Measurements from ENCODE around the gene STARD7.

STARD7 gene

DNA sequence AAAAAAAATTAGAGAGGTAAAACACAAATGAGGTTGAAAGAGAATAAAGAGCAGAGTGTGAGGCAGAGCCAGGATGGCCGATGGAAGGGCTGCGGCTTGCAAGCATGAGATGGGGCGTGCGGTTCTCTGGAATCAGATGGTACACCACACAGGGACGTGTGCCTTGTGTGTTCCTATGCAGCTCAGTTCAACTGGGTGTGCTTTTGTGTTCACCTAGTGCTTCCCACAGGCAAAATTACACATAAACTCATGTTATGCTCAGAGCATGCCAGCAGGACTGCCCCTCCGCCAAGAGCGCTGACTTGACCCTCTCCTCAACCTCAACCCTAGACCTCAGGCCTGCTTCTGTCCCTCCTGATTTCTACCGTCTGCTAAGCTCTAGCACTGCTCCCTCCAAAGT, 24.4 kb downstream of the STARD7 start:
- no peaks in the 10 kb centered on the region for H3K9me3 ChIP-seq (ENCODE audit: control insufficient read depth, low read length)
- no peak overlapping the region for H3K27ac ChIP-seq (ENCODE audit: insufficient read depth, low read length, poor library complexity, severe bottlenecking)
- no peak overlapping the region for H3K4me3 ChIP-seq (ENCODE audit: insufficient read depth, low read depth, low read length, poor library complexity, severe bottlenecking)
- peaks cover 34% of the 10 kb centered on the region for H3K36me3 ChIP-seq (ENCODE audit: control insufficient read depth, insufficient read depth, low read length)
- H3K27me3 ChIP-seq (replicated peaks; ENCODE audit: control insufficient read depth, insufficient read depth, low read length, poor library complexity, severe bottlenecking) = no peaks in the 10 kb centered on the region
- no peaks in the 10 kb centered on the region for H3K4me1 ChIP-seq (ENCODE audit: control insufficient read depth, insufficient read depth, low read length, poor library complexity, severe bottlenecking)
- DNase-seq = no peak

DNA sequence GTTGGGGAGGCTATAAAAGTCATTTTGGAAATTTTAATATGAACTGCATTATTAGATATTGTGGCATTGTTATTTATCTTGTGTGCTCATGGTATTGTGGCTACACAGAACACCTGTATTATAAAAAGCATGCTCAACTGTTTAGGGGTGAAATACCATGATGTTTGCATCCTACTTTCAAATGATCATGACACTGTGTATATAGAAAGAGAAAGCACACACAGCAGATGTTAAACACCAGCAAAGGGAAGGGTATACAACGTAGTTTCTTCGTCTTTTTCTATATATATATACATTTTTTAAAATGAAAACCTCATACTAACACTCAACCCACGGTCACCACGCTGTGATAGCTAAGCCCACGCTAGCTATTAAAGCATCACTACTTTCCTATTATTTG, 27.1 kb downstream of the STARD7 start:
- Histone ChIP-seq H3K9me3 (ENCODE audit: control insufficient read depth, low read length) (no peaks in the 10 kb centered on the region), H3K36me3 (ENCODE audit: control insufficient read depth, insufficient read depth, low read length) (peaks cover 17% of the 10 kb centered on the region), H3K4me3 (ENCODE audit: insufficient read depth, low read depth, low read length, poor library complexity, severe bottlenecking) (no peak overlapping the region), H3K27me3 (replicated peaks; ENCODE audit: control insufficient read depth, insufficient read depth, low read length, poor library complexity, severe bottlenecking) (no peaks in the 10 kb centered on the region), H3K4me1 (ENCODE audit: control insufficient read depth, insufficient read depth, low read length, poor library complexity, severe bottlenecking) (no peaks in the 10 kb centered on the region), H3K27ac (ENCODE audit: insufficient read depth, low read length, poor library complexity, severe bottlenecking) (no peak overlapping the region)
- DNase-seq = no peak

DNA sequence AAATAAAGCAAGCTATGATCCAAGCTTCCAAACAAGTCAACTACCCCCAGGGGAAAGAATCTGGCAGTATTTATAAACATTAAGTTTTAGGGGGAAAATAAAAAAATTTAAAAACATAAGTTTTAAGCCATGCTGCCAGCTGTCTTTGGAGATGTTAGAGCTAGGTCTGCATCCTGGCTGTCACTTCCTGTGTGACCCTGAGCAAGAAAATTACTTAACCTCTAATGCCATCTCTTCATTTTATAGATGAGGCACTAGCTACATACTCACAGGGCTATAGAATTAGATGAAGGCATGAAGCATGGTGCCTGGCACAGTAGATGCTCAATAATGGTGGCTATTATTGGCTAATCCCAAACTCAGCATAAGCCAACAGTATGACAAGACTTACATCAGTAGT, 28.1 kb downstream of the STARD7 start:
- DNase-seq = no peak
- H3K9me3 ChIP-seq (ENCODE audit: control insufficient read depth, low read length) = no peaks in the 10 kb centered on the region
- H3K27ac ChIP-seq (ENCODE audit: insufficient read depth, low read length, poor library complexity, severe bottlenecking) = no peak overlapping the region
- H3K4me3 ChIP-seq (ENCODE audit: insufficient read depth, low read depth, low read length, poor library complexity, severe bottlenecking) = no peak overlapping the region
- no peaks in the 10 kb centered on the region for H3K27me3 ChIP-seq (replicated peaks; ENCODE audit: control insufficient read depth, insufficient read depth, low read length, poor library complexity, severe bottlenecking)
- H3K36me3 ChIP-seq (ENCODE audit: control insufficient read depth, insufficient read depth, low read length) = peaks cover 9% of the 10 kb centered on the region
- H3K4me1 ChIP-seq (ENCODE audit: control insufficient read depth, insufficient read depth, low read length, poor library complexity, severe bottlenecking) = no peaks in the 10 kb centered on the region

DNA sequence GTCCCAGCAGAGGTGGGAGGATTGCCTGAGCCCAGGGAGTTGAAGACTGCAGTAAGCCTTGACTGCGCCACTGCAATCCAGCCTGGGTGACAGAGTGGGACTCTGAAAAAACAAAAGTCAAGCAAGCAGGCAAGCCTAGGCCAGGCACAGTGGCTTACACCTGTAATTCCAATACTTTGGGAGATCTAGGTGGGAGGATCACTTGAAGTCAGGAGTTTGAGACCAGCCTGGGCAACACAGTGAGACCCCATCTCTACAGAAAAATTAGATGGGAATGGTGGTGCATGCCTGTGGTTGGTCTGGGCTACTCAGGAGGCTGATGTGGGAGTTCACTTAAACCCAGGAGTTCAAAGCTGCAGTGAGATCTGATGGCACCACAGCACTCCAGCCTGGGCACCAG, 28.6 kb downstream of the STARD7 start:
- Histone ChIP-seq H3K4me1 (ENCODE audit: control insufficient read depth, insufficient read depth, low read length, poor library complexity, severe bottlenecking) (no peaks in the 10 kb centered on the region), H3K27me3 (replicated peaks; ENCODE audit: control insufficient read depth, insufficient read depth, low read length, poor library complexity, severe bottlenecking) (no peaks in the 10 kb centered on the region), H3K9me3 (ENCODE audit: control insufficient read depth, low read length) (no peaks in the 10 kb centered on the region), H3K4me3 (ENCODE audit: insufficient read depth, low read depth, low read length, poor library complexity, severe bottlenecking) (no peak overlapping the region), H3K36me3 (ENCODE audit: control insufficient read depth, insufficient read depth, low read length) (peaks cover 3% of the 10 kb centered on the region), H3K27ac (ENCODE audit: insufficient read depth, low read length, poor library complexity, severe bottlenecking) (no peak overlapping the region)
- no peak for DNase-seq

DNA sequence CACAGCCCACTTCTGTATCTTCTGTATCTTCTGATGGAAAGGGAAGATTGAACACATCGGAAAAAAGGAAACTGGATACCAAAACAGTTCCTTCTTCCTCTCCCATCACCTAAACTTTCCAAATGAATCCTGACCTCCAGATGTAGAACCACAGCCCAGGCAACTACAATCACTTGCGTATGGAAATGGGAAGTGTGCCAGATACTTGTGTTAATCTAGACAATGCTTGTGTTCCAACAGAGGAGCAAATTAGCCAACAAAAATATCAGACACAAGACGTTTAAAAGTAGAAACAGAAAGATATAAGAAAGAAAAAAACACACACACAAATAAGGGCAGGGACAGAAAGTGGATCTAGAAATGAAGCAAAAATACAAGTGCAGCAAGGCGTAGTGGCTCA, 32.0 kb downstream of the STARD7 start:
- H3K4me3 ChIP-seq (ENCODE audit: insufficient read depth, low read depth, low read length, poor library complexity, severe bottlenecking) = no peak overlapping the region
- no peaks in the 10 kb centered on the region for H3K36me3 ChIP-seq (ENCODE audit: control insufficient read depth, insufficient read depth, low read length)
- H3K27ac ChIP-seq (ENCODE audit: insufficient read depth, low read length, poor library complexity, severe bottlenecking) = no peak overlapping the region
- no peak for DNase-seq
- no peaks in the 10 kb centered on the region for H3K27me3 ChIP-seq (replicated peaks; ENCODE audit: control insufficient read depth, insufficient read depth, low read length, poor library complexity, severe bottlenecking)
- no peaks in the 10 kb centered on the region for H3K9me3 ChIP-seq (ENCODE audit: control insufficient read depth, low read length)
- no peaks in the 10 kb centered on the region for H3K4me1 ChIP-seq (ENCODE audit: control insufficient read depth, insufficient read depth, low read length, poor library complexity, severe bottlenecking)

DNA sequence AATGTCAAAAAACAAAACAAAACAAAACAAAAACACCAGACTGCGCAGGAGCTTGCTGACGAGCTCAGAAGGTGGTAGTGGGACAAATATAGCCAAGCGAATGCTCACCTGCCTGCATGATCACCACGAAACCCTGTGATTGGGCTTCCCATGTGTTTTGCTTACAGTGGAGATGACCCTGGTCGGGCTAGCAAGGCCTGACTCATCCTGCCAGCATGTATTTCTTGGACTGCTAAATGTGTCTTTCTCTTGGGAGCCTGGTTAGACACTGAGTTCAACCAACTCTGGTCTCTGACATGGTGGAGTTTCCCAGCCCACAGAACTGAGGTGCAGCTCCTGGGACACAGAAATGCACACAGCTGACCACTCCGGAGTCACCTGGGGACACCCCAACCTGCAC, 32.7 kb downstream of the STARD7 start:
- Histone ChIP-seq H3K4me3 (ENCODE audit: insufficient read depth, low read depth, low read length, poor library complexity, severe bottlenecking) (no peak overlapping the region), H3K36me3 (ENCODE audit: control insufficient read depth, insufficient read depth, low read length) (no peaks in the 10 kb centered on the region), H3K27ac (ENCODE audit: insufficient read depth, low read length, poor library complexity, severe bottlenecking) (no peak overlapping the region), H3K9me3 (ENCODE audit: control insufficient read depth, low read length) (no peaks in the 10 kb centered on the region), H3K27me3 (replicated peaks; ENCODE audit: control insufficient read depth, insufficient read depth, low read length, poor library complexity, severe bottlenecking) (no peaks in the 10 kb centered on the region), H3K4me1 (ENCODE audit: control insufficient read depth, insufficient read depth, low read length, poor library complexity, severe bottlenecking) (no peaks in the 10 kb centered on the region)
- no peak for DNase-seq

DNA sequence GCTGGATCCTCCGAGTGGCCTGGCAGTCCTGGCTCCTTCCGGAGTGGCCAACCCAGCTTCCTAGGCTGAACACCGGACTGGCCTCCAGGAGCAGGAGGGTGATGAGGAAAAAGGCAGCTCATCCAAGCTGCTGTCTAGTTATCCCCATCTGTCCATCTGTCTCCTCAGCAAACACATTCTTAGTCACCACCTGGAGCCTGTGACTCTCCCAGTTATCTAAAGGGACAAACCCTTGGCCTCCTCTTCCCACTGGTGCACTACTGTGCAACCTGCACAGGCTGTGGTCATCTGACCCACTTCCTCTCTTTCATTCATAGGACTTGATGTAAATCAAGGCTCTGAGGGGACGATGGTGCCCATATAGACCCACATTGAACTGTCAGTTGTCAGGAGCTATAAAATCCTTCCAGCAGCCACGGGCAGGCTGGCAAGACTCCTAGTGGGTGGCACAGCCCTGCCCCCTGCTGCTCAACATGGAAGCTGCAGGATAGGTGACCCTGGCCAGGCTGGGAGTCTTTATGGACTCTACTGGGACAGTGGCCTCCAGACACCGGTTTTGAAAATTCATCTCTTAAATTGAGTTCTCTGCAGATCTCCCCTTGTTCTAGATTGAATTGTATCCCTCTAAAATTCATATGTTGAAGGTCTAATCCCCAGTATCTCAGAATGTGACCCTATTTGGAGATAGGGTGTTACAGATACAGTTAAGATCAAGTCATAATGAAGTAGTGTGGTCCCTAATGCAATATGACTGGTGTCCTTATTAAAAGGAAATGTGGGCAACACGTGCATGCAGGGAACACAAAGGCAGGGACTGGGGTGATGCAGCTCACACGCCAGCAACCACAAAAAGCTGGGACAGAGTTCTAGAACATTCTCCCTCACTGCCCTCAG, 34.1 kb downstream of the STARD7 start:
- H3K36me3 ChIP-seq (ENCODE audit: control insufficient read depth, insufficient read depth, low read length) = no peaks in the 10 kb centered on the region
- DNase-seq = peak; percentile 66 to 72 (median 70)
- no peaks in the 10 kb centered on the region for H3K27me3 ChIP-seq (replicated peaks; ENCODE audit: control insufficient read depth, insufficient read depth, low read length, poor library complexity, severe bottlenecking)
- H3K4me3 ChIP-seq (ENCODE audit: insufficient read depth, low read depth, low read length, poor library complexity, severe bottlenecking) = no peak overlapping the region
- no peaks in the 10 kb centered on the region for H3K4me1 ChIP-seq (ENCODE audit: control insufficient read depth, insufficient read depth, low read length, poor library complexity, severe bottlenecking)
- H3K9me3 ChIP-seq (ENCODE audit: control insufficient read depth, low read length) = no peaks in the 10 kb centered on the region
- H3K27ac ChIP-seq (ENCODE audit: insufficient read depth, low read length, poor library complexity, severe bottlenecking) = no peak overlapping the region

DNA sequence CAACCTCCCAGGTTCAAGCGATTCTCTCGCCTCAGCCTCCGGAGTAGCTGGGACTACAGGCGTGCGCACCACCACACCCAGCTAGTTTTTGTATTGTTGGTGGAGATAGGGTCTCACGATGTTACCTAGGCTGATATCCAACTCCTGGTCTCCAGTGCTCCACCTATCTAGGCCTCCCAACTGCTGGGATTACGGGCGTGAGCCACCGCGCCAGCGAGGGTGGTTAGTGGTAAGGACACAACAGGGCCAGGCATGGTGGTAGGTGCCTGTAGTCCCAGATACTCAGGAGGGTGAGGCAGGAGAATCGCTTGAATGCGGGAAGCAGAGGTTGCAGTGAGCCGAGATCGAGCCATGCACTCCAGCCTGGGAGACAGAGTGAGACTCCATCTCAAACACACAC, 36.8 kb downstream of the STARD7 start:
- Histone ChIP-seq H3K4me1 (ENCODE audit: control insufficient read depth, insufficient read depth, low read length, poor library complexity, severe bottlenecking) (no peaks in the 10 kb centered on the region), H3K27ac (ENCODE audit: insufficient read depth, low read length, poor library complexity, severe bottlenecking) (no peak overlapping the region), H3K4me3 (ENCODE audit: insufficient read depth, low read depth, low read length, poor library complexity, severe bottlenecking) (no peak overlapping the region), H3K27me3 (replicated peaks; ENCODE audit: control insufficient read depth, insufficient read depth, low read length, poor library complexity, severe bottlenecking) (no peaks in the 10 kb centered on the region), H3K9me3 (ENCODE audit: control insufficient read depth, low read length) (no peaks in the 10 kb centered on the region), H3K36me3 (ENCODE audit: control insufficient read depth, insufficient read depth, low read length) (no peaks in the 10 kb centered on the region)
- no peak for DNase-seq

DNA sequence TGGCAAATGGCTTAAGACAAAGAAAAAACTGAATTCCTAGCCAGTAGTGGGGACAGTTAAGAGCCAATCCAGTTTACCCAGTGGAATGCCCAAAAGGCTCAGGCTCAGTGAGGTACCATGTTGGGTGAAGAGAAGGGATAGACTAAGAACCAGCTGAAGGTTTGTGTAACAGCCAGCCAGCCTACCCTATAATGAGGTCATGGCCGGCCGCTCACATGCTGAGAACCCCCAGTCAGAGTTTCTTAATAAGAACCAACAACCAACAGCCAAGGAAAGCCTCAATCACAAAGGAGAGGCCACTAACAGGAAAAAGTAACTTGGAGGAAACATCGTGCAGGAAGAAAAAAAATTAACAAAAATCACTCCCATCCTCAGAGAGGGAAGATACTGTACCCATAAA, 38.0 kb downstream of the STARD7 start:
- DNase-seq = no peak
- Histone ChIP-seq H3K27ac (ENCODE audit: insufficient read depth, low read length, poor library complexity, severe bottlenecking) (no peak overlapping the region), H3K27me3 (replicated peaks; ENCODE audit: control insufficient read depth, insufficient read depth, low read length, poor library complexity, severe bottlenecking) (no peaks in the 10 kb centered on the region), H3K36me3 (ENCODE audit: control insufficient read depth, insufficient read depth, low read length) (no peaks in the 10 kb centered on the region), H3K4me1 (ENCODE audit: control insufficient read depth, insufficient read depth, low read length, poor library complexity, severe bottlenecking) (no peaks in the 10 kb centered on the region), H3K4me3 (ENCODE audit: insufficient read depth, low read depth, low read length, poor library complexity, severe bottlenecking) (no peak overlapping the region), H3K9me3 (ENCODE audit: control insufficient read depth, low read length) (no peaks in the 10 kb centered on the region)

DNA sequence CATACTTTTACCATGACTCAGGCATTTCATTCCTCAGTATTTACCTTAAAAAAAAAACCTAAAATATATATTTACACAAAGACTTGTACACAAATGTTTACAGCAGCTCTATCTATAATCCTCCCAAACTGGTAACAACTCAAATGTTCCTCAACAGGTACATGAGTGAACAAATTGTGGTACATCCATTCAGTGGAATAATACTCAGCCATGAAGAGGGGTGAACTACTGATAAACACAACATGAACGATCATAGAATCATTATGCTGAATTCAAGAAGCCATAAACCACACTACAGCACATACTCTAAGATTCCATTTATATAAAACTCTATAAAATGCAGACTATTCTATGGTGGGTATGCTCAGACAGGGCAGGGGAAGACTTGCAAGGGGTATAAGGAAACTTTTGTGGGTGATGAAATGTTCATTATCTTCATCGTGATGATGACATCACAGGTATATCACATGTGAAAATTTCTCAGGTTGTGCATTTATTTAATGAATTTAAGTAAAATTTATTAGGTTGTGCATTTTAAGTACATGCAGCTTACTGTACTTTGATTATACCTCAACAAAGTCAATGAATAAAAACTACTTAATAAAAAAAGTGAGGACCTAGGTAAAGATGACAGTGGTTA, 38.6 kb downstream of the STARD7 start:
- H3K27ac ChIP-seq (ENCODE audit: insufficient read depth, low read length, poor library complexity, severe bottlenecking) = no peak overlapping the region
- H3K36me3 ChIP-seq (ENCODE audit: control insufficient read depth, insufficient read depth, low read length) = no peaks in the 10 kb centered on the region
- H3K4me3 ChIP-seq (ENCODE audit: insufficient read depth, low read depth, low read length, poor library complexity, severe bottlenecking) = no peak overlapping the region
- H3K9me3 ChIP-seq (ENCODE audit: control insufficient read depth, low read length) = no peaks in the 10 kb centered on the region
- H3K4me1 ChIP-seq (ENCODE audit: control insufficient read depth, insufficient read depth, low read length, poor library complexity, severe bottlenecking) = peaks cover under 1% of the 10 kb centered on the region
- H3K27me3 ChIP-seq (replicated peaks; ENCODE audit: control insufficient read depth, insufficient read depth, low read length, poor library complexity, severe bottlenecking) = no peaks in the 10 kb centered on the region
- DNase-seq = no peak
